SK-N-SH (cell line): ENCODE results near the gene CCHCR1. TPM values are rescaled to one million over a fixed set of nuclear protein-coding genes. Genes with fewer than 3 reads are reported as not detected.

Source experiments
- CTCF ChIA-PET: fragments of 300-600, 350-600 bp; formaldehyde crosslinking; extraction: SDS; loops from one replicate; lab custom pipeline; 2021; lab: Yijun Ruan, JAX
- POLR2A ChIA-PET: fragments of 350-600 bp; sonication (Branson Sonifier 250); formaldehyde crosslinking; extraction: SDS; loops from one replicate; lab custom pipeline; 2020; ENCODE audit warnings: antibody characterized with exemption, inconsistent platforms; lab: Yijun Ruan, JAX
- DNase-seq: peaks from one replicate; pipeline ENCODE4 v3.0.0; 2012
- H2AFZ ChIP-seq: fragments of 200-600 bp; sonication (generic); 2 replicates; pipeline ENCODE4 v1.8.1; 2016; ENCODE audit warnings: antibody characterized with exemption, mild to moderate bottlenecking, low read depth
- H3F3A ChIP-seq: fragments of 200-600 bp; sonication (generic); replicated peaks from 2 replicates; pipeline ENCODE3; 2016; ENCODE audit warnings: antibody characterized with exemption, mild to moderate bottlenecking; ENCODE audit not compliant: insufficient read depth
- H3K27ac ChIP-seq, 2 experiments: fragments of 200-500 bp in 1 of 2; fragments of 200-600 bp in 1 of 2; sonication (Bioruptor generic) in 1 of 2; sonication (generic), shearing (Covaris generic) in 1 of 2; 2 replicates each; pipeline versions ENCODE4 v1.5.1 to v1.6.1; 2014 to 2016; ENCODE audit warnings: low read depth in 2 of 2, inconsistent platforms in 1 of 2, low read length in 1 of 2, mild to moderate bottlenecking in 1 of 2, mixed read lengths in 1 of 2
- H3K27me3 ChIP-seq: fragments of 200-600 bp; sonication (generic), shearing (Covaris generic); 2 replicates; pipeline ENCODE4 v1.6.1; 2016; ENCODE audit warnings: mixed run types; ENCODE audit not compliant: insufficient read depth
- H3K36me3 ChIP-seq, 2 experiments: fragments of 200-500 bp in 1 of 2; fragments of 200-600 bp in 1 of 2; sonication (Bioruptor generic) in 1 of 2; sonication (generic) in 1 of 2; replicated peaks in 1 of 2; 2 replicates each; pipeline versions ENCODE3 to v1.5.1; 2014 to 2016; ENCODE audit warnings: low read length in 1 of 2, mild to moderate bottlenecking in 1 of 2; ENCODE audit not compliant: insufficient read depth in 2 of 2, control insufficient read depth in 1 of 2
- H3K4me1 ChIP-seq, 2 experiments: fragments of 200-500 bp in 1 of 2; fragments of 200-600 bp in 1 of 2; sonication (Bioruptor generic) in 1 of 2; sonication (generic), shearing (Covaris generic) in 1 of 2; 2 replicates each; pipeline versions ENCODE4 v1.5.1 to v1.6.1; 2014 to 2016; ENCODE audit warnings: low read depth in 1 of 2, low read length in 1 of 2, mixed run types in 1 of 2; ENCODE audit not compliant: insufficient read depth in 2 of 2, control insufficient read depth in 1 of 2
- H3K4me2 ChIP-seq: fragments of 200-600 bp; sonication (generic), shearing (Covaris generic); 2 replicates; pipeline ENCODE4 v1.6.1; 2017; ENCODE audit warnings: mixed run types
- H3K4me3 ChIP-seq, 2 experiments: fragments of 200-500 bp in 1 of 2; fragments of 200-600 bp in 1 of 2; sonication (Bioruptor generic) in 1 of 2; sonication (generic), shearing (Covaris generic) in 1 of 2; 2 replicates each; pipeline versions ENCODE4 v1.5.1 to v1.8.1; 2014 to 2016; ENCODE audit warnings: low read depth in 2 of 2, inconsistent platforms in 1 of 2, low read length in 1 of 2, mild to moderate bottlenecking in 1 of 2, mixed read lengths in 1 of 2, moderate library complexity in 1 of 2
- H3K79me2 ChIP-seq: fragments of 200-600 bp; sonication (generic); 2 replicates; pipeline ENCODE4 v1.8.1; 2017; ENCODE audit warnings: mild to moderate bottlenecking; ENCODE audit not compliant: insufficient read depth
- H3K9ac ChIP-seq: fragments of 200-600 bp; sonication (generic); 2 replicates; pipeline ENCODE4 v1.6.1; 2017; ENCODE audit warnings: mixed run types
- H3K9me2 ChIP-seq: fragments of 200-600 bp; sonication (generic); 2 replicates; pipeline ENCODE4 v1.6.1; 2017; ENCODE audit warnings: mixed run types
- H3K9me3 ChIP-seq: fragments of 200-600 bp; sonication (generic); 2 replicates; pipeline ENCODE4 v1.6.1; 2017; ENCODE audit warnings: mixed run types, mild to moderate bottlenecking, moderate library complexity
- H4K20me1 ChIP-seq: fragments of 200-600 bp; sonication (generic); 2 replicates; pipeline ENCODE4 v1.6.1; 2017; ENCODE audit warnings: mild to moderate bottlenecking, mixed run types; ENCODE audit not compliant: insufficient read depth
- CTCF ChIP-seq: fragments of 200-600 bp; sonication (generic); IDR thresholded peaks from 2 replicates; pipeline ENCODE4 v1.6.1; 2017; ENCODE audit warnings: antibody characterized with exemption, mild to moderate bottlenecking, moderate library complexity
- ELF1 ChIP-seq: IDR thresholded peaks from 2 replicates; pipeline ENCODE4 v1.4.0; 2012
- EP300 ChIP-seq, 2 experiments: IDR thresholded peaks; 2 replicates each; pipeline versions ENCODE4 v1.4.0 to v1.6.1; 2012; ENCODE audit warnings: borderline replicate concordance in 1 of 2, low read depth in 1 of 2, low read length in 1 of 2
- EZH2phosphoT487 ChIP-seq: fragments of 200-600 bp; sonication (generic); IDR thresholded peaks from 2 replicates; pipeline ENCODE4 v1.6.1; 2017; ENCODE audit warnings: low read depth, mixed run types, mild to moderate bottlenecking, antibody characterized with exemption, moderate library complexity, borderline replicate concordance
- FOSL2 ChIP-seq: IDR thresholded peaks from 2 replicates; pipeline ENCODE4 v1.4.0; 2012; ENCODE audit warnings: low read depth, mild to moderate bottlenecking, moderate library complexity, borderline replicate concordance
- FOXM1 ChIP-seq: IDR thresholded peaks from 2 replicates; pipeline ENCODE4 v1.4.0; 2012; ENCODE audit warnings: low read depth, mild to moderate bottlenecking
- IRF3 ChIP-seq: fragments of 150-350 bp; IDR thresholded peaks from 2 replicates; pipeline ENCODE4 v1.6.1; 2016; ENCODE audit warnings: mild to moderate bottlenecking, low read depth, low read length
- JUND ChIP-seq: IDR thresholded peaks from 2 replicates; pipeline ENCODE4 v1.4.0; 2012
- MAX ChIP-seq: IDR thresholded peaks from 2 replicates; pipeline ENCODE4 v1.4.0; 2012; ENCODE audit warnings: low read depth
- MXI1 ChIP-seq: IDR thresholded peaks from 2 replicates; pipeline ENCODE4 v1.6.1; 2012; ENCODE audit warnings: mild to moderate bottlenecking, low read depth, low read length, improper control_type of control experiment
- NRF1 ChIP-seq: IDR thresholded peaks from 2 replicates; pipeline ENCODE4 v1.6.1; 2012; ENCODE audit warnings: low read depth, mild to moderate bottlenecking, low read length
- RCOR1 ChIP-seq: fragments of 150-350 bp; IDR thresholded peaks from 2 replicates; pipeline ENCODE4 v1.6.1; 2017; ENCODE audit warnings: antibody characterized with exemption, low read length
- REST ChIP-seq: IDR thresholded peaks from 2 replicates; pipeline ENCODE4 v1.6.1; 2012; ENCODE audit warnings: mild to moderate bottlenecking, low read depth, low read length, moderate library complexity
- RFX5 ChIP-seq: IDR thresholded peaks from 2 replicates; pipeline ENCODE4 v1.6.1; 2012; ENCODE audit warnings: mild to moderate bottlenecking, improper control_type of control experiment, low read length
- SMC3 ChIP-seq: IDR thresholded peaks from 2 replicates; pipeline ENCODE4 v1.6.1; 2012; ENCODE audit warnings: low read depth, low read length, improper control_type of control experiment
- TAF1 ChIP-seq: IDR thresholded peaks from 2 replicates; pipeline ENCODE4 v1.6.1; 2012; ENCODE audit warnings: low read depth, mild to moderate bottlenecking, low read length, moderate library complexity, borderline replicate concordance
- TCF12 ChIP-seq: IDR thresholded peaks from 2 replicates; pipeline ENCODE4 v1.4.0; 2012
- TEAD4 ChIP-seq: IDR thresholded peaks from 2 replicates; pipeline ENCODE4 v1.4.0; 2012; ENCODE audit warnings: mild to moderate bottlenecking, borderline replicate concordance; ENCODE audit not compliant: insufficient read depth
- YY1 ChIP-seq: IDR thresholded peaks from 2 replicates; pipeline ENCODE4 v1.4.0; 2012; ENCODE audit warnings: low read depth, mild to moderate bottlenecking
- WGBS: methylation state at CpG from one replicate; pipeline ENCODE4 v1.1.6; 2017; ENCODE audit warnings: low lambda C conversion rate; 5-methylcytosine and 5-hydroxymethylcytosine counted together
- polyA plus RNA-seq, 3 experiments: library from polyadenylated mRNA; depleted of rRNA; stranded (reverse); fragments of >200 nt; gene quantifications; 2 replicates each; pipeline ENCODE4 v1.2.3, GENCODE V29; 2012

Gene CCHCR1
- polyA plus RNA-seq, 1 of the 3 experiments (the other 2 are of a cell fraction): 18.7 TPM

- DNase-seq: no peak
- no peaks in the 10 kb centered on the region for H3K9me3 ChIP-seq
- no peaks in the 10 kb centered on the region for H3K9me2 ChIP-seq
- H3K79me2 ChIP-seq: no peaks in the 10 kb centered on the region
- H3K36me3 ChIP-seq: no peaks in the 10 kb centered on the region
- H3K4me3 ChIP-seq: no peak overlapping the region
- H3K9ac ChIP-seq: no peak overlapping the region
- TF ChIP-seq TCF12 (no peak), ELF1 (no peak), TEAD4 (no peak), TAF1 (no peak), EZH2phosphoT487 (no peak), CTCF (no peak), REST (no peak), YY1 (no peak), RFX5 (no peak), IRF3 (no peak), RCOR1 (no peak), FOXM1 (no peak), MAX (no peak), SMC3 (no peak), MXI1 (no peak), NRF1 (no peak), FOSL2 (no peak), EP300 (IDR thresholded peaks at IDR 0.05; ENCODE audit: borderline replicate concordance in 1 of 2, low read depth in 1 of 2, low read length in 1 of 2) (no peak), JUND (no peak)
- TF ChIP-seq, all 33 proteins: peak for 0
- 70% methylated on average over 5 of the region's 5 CpGs for WGBS
- Histone ChIP-seq H3K27me3 (no peaks in the 10 kb centered on the region), H3F3A (no peaks in the 10 kb centered on the region), H3K27ac (no peak overlapping the region), H2AFZ (no peak overlapping the region), H3K4me1 (no peaks in the 10 kb centered on the region), H4K20me1 (no peaks in the 10 kb centered on the region), H3K4me2 (no peak overlapping the region)
- CTCF ChIA-PET: no interaction called here
- POLR2A ChIA-PET: no interaction called here
Measured at GRCh38 chr6:31187780-31188194, 30.2 kb upstream of the CCHCR1 start.
